ENCODE measurements around the gene ZBED5. TPM values are rescaled to one million over a fixed set of nuclear protein-coding genes. Genes with fewer than 3 reads are reported as not detected.

Gene ZBED5
- total and polyA plus RNA-seq, 9 of the 15 experiments (the other 6 are each of a cell fraction or from before 2014, with no cell fraction given): 12.4 to 70.7 (median 26.8) TPM

GRCh38 chr11:10807493-10808234, 50.2 kb downstream of the ZBED5 start (continued):
- no peak for TF ChIP-seq CEBPB (tag; IDR thresholded peaks at IDR 0.05)
- TF ChIP-seq NFIC (IDR thresholded peaks at IDR 0.05): no peak
- TF ChIP-seq ZBTB17 (CRISPR knock-in tag; IDR thresholded peaks at IDR 0.05): no peak; the same call in 1 of the 2 replicates
- TF ChIP-seq NKRF (IDR thresholded peaks at IDR 0.05; ENCODE audit: borderline replicate concordance): 0 out of 2 replicates have a peak, but pooled peaks have one; percentile 39
- TF ChIP-seq ZBTB2 (IDR thresholded peaks at IDR 0.05): no peak
- no peak for TF ChIP-seq RAD21 (CRISPR knock-in tag; conservative IDR thresholded peaks at IDR 0.05 in 1 of 2, IDR thresholded peaks at IDR 0.05 in 1 of 2)
- no peak for TF ChIP-seq EWSR1 (IDR thresholded peaks at IDR 0.05; ENCODE audit: borderline replicate concordance, low read depth, partially characterized antibody)
- no peak for TF ChIP-seq ZNF79 (CRISPR knock-in tag; IDR thresholded peaks at IDR 0.05; ENCODE audit: low read depth)
- no peak for TF ChIP-seq ZFPM2 (CRISPR knock-in tag; IDR thresholded peaks at IDR 0.05)
- TF ChIP-seq E2F8 (IDR thresholded peaks at IDR 0.05; ENCODE audit: low read depth, partially characterized antibody): no peak
- TF ChIP-seq ERF (CRISPR knock-in tag; IDR thresholded peaks at IDR 0.05): no peak
- TF ChIP-seq MYC (IDR thresholded peaks at IDR 0.05; ENCODE audit: low read depth, low read length): 0 out of 2 replicates have a peak, but pooled peaks have one; percentile 39
- TF ChIP-seq MYC (CRISPR knock-in tag; IDR thresholded peaks at IDR 0.05; ENCODE audit: borderline replicate concordance, low read depth): no peak
- TF ChIP-seq ZNF655 (CRISPR knock-in tag; IDR thresholded peaks at IDR 0.05): no peak
- no peak for TF ChIP-seq ETV5 (CRISPR knock-in tag; IDR thresholded peaks at IDR 0.05; ENCODE audit: low read depth)
- no peak for TF ChIP-seq ZNF134 (CRISPR knock-in tag; conservative IDR thresholded peaks at IDR 0.05)
- no peak for TF ChIP-seq HNRNPK (IDR thresholded peaks at IDR 0.05; ENCODE audit: low read depth, low read length, poor library complexity, severe bottlenecking)
- no peak for TF ChIP-seq MEF2A (IDR thresholded peaks at IDR 0.05; ENCODE audit: control insufficient read depth, low read depth, low read length)
- no peak for TF ChIP-seq TARDBP (IDR thresholded peaks at IDR 0.05)
